Right renal pelvis (tissue), 4 donors: ENCODE results near the gene C1orf174. TPM values are rescaled to one million over a fixed set of nuclear protein-coding genes. Genes with fewer than 3 reads are reported as not detected.

Source experiments
- DNase-seq, 4 donors: peaks; one replicate each; pipeline ENCODE4 v3.0.0-alpha.2; 2013; ENCODE audit warnings: low read depth in 4 of 4, low spot score in 3 of 4, missing footprints in 1 of 4
- polyA plus RNA-seq, 4 donors: library from polyadenylated mRNA; unstranded; fragments of 120-200 nt; gene quantifications; one replicate each; pipeline ENCODE4 v1.2.1, GENCODE V29; 2013; ENCODE audit not compliant: insufficient read length in 4 of 4

Gene C1orf174
- polyA plus RNA-seq, 4 donors = 25.1 to 31.2 (median 29.3) TPM

DNA sequence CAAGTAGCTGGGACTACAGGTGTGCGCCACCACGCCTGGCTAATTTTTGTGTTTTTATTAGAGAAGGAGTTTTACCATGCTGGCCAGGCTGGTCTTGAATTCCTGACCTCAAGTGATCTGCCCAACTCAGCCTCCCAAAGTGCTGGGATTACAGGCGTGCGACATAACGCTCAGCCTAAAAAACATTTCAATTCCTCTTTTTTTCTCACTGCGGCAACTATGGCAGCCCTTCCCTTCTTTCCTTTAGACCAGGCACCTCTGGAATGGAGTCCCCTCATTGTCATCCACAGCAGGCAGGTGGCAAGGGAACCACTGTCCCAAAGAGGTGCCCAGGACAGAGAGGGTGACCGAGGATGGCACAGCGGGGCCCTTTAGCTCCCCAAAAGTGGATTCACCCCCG is 57.2 kb downstream of the C1orf174 start:
- DNase-seq = no peak

DNA sequence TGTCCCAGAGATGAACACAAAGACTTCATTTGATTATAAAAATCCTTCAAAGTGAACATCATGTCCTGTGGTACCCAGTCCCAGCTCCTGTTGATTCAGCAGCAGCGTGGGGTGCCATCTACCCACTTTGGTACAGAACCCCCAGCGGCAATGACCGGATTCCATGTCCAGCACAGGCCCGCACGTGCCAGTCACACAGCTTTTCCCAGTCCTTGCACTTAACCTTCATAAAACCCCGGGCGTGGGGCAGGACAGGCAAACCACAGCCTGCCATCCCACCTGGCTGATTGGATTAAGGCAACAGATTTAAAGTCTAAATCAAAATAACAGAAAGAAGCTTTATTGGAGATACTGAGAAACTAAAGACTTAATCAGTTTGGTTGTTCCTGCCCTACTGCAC is 58.6 kb downstream of the C1orf174 start:
- DNase-seq = no peak

Other genes starting within 250 kb of the C1orf174 start
- gene TP73, start 247.8 kb downstream of the C1orf174 start, polyA plus RNA-seq = under 1 TPM; 0.55 to 0.70 (median 0.62) TPM
- gene CCDC27, start 147.8 kb downstream of the C1orf174 start, polyA plus RNA-seq = under 1 TPM; 0.20 to 0.22 (median 0.21) TPM
- gene SMIM1, start 127.5 kb downstream of the C1orf174 start, polyA plus RNA-seq = 10 to 100 TPM; 11.4 to 18.4 (median 14.5) TPM
- gene LRRC47, start 103.8 kb downstream of the C1orf174 start, polyA plus RNA-seq = 10 to 100 TPM; 66.6 to 75.8 (median 69.8) TPM
- gene CEP104, start 43.1 kb downstream of the C1orf174 start, polyA plus RNA-seq = 10 to 100 TPM; 30.0 to 36.2 (median 33.9) TPM
- gene DFFB, start 42.8 kb downstream of the C1orf174 start, polyA plus RNA-seq = 1 to 10 TPM; 5.7 to 8.6 (median 6.9) TPM